Nephron progenitor cell (in vitro differentiated cells): ENCODE results near the gene PASK.

Source experiments
- DNase-seq: peaks from one replicate; pipeline ENCODE4 v3.0.0; 2021
- H3K27ac Mint-ChIP-seq: 2 replicates; pipeline ENCODE4 v1.8.0; 2021; ENCODE audit warnings: mild to moderate bottlenecking, moderate library complexity, mixed read lengths
- H3K27me3 Mint-ChIP-seq: 2 replicates; pipeline ENCODE4 v1.8.0; 2021; ENCODE audit warnings: mild to moderate bottlenecking, low read depth, mixed read lengths; ENCODE audit not compliant: poor library complexity
- H3K36me3 Mint-ChIP-seq: 2 replicates; pipeline ENCODE4 v1.8.0; 2021; ENCODE audit warnings: low read depth, mixed read lengths
- H3K4me1 Mint-ChIP-seq: 2 replicates; pipeline ENCODE4 v1.8.0; 2021; ENCODE audit warnings: mixed read lengths
- H3K4me3 Mint-ChIP-seq: 2 replicates; pipeline ENCODE4 v1.8.0; 2021; ENCODE audit warnings: mild to moderate bottlenecking, moderate library complexity, mixed read lengths
- H3K9me3 Mint-ChIP-seq: 2 replicates; pipeline ENCODE4 v1.8.0; 2021; ENCODE audit warnings: mild to moderate bottlenecking, moderate library complexity, mixed read lengths
- CTCF ChIP-seq: fragments of 200-600 bp; sonication (generic); IDR thresholded peaks from 2 replicates; pipeline ENCODE4 v1.5.0; 2021; ENCODE audit warnings: antibody characterized with exemption

PASK gene

GRCh38 chr2:241074065-241074818 lies 75.0 kb downstream of the PASK start:
- Mint-ChIP-seq H3K4me1 (peaks cover 27% of the 10 kb centered on the region), H3K36me3 (peaks cover 10% of the 10 kb centered on the region), H3K9me3 (no peaks in the 10 kb centered on the region), H3K4me3 (no peak overlapping the region), H3K27me3 (peaks cover 7% of the 10 kb centered on the region), H3K27ac (no peak overlapping the region)
- no peak for DNase-seq
- no peak for TF ChIP-seq CTCF

- DNase-seq: no peak
- H3K4me3 Mint-ChIP-seq: no peak overlapping the region
- no peaks in the 10 kb centered on the region for H3K9me3 Mint-ChIP-seq
- no peak for TF ChIP-seq CTCF
- peaks cover 10% of the 10 kb centered on the region for H3K36me3 Mint-ChIP-seq
- H3K27me3 Mint-ChIP-seq: peaks cover 12% of the 10 kb centered on the region
- H3K27ac Mint-ChIP-seq: no peak overlapping the region
- H3K4me1 Mint-ChIP-seq: peaks cover 27% of the 10 kb centered on the region
Observed at GRCh38 chr2:241073166-241074064, 75.9 kb downstream of the PASK start.

GRCh38 chr2:241072553-241073165 lies 76.6 kb downstream of the PASK start:
- H3K9me3 Mint-ChIP-seq: no peaks in the 10 kb centered on the region
- H3K27me3 Mint-ChIP-seq: peaks cover 16% of the 10 kb centered on the region
- TF ChIP-seq CTCF: no peak
- DNase-seq: no peak
- peaks cover 10% of the 10 kb centered on the region for H3K36me3 Mint-ChIP-seq
- H3K4me3 Mint-ChIP-seq: no peak overlapping the region
- peaks cover 27% of the 10 kb centered on the region for H3K4me1 Mint-ChIP-seq
- no peak overlapping the region for H3K27ac Mint-ChIP-seq

- H3K36me3 Mint-ChIP-seq: peaks cover 10% of the 10 kb centered on the region
- H3K27me3 Mint-ChIP-seq: peaks cover 16% of the 10 kb centered on the region
- H3K9me3 Mint-ChIP-seq: no peaks in the 10 kb centered on the region
- H3K27ac Mint-ChIP-seq: no peak overlapping the region
- peaks cover 27% of the 10 kb centered on the region for H3K4me1 Mint-ChIP-seq
- no peak for TF ChIP-seq CTCF
- no peak for DNase-seq
- no peak overlapping the region for H3K4me3 Mint-ChIP-seq
Observed at GRCh38 chr2:241072151-241072550, 77.1 kb downstream of the PASK start.

- peaks cover 10% of the 10 kb centered on the region for H3K36me3 Mint-ChIP-seq
- peaks cover 16% of the 10 kb centered on the region for H3K27me3 Mint-ChIP-seq
- H3K4me1 Mint-ChIP-seq: peaks cover 27% of the 10 kb centered on the region
- no peak for TF ChIP-seq CTCF
- DNase-seq: no peak
- no peak overlapping the region for H3K27ac Mint-ChIP-seq
- no peaks in the 10 kb centered on the region for H3K9me3 Mint-ChIP-seq
- H3K4me3 Mint-ChIP-seq: no peak overlapping the region
Observed at GRCh38 chr2:241071677-241072111, 77.6 kb downstream of the PASK start.
